IMR-90 (cell line): ENCODE results near the gene YARS2. TPM values are rescaled to one million over a fixed set of nuclear protein-coding genes. Genes with fewer than 3 reads are reported as not detected.

Experiments used
- ATAC-seq: fragments of 200-7000 bp; cut with Tn5 transposase; 2 replicates; pipeline ENCODE4 v1.9.1; 2020; ENCODE audit warnings: low read depth, mild to moderate bottlenecking, moderate library complexity
- BruUV-seq: library from RNA; stranded (reverse); fragments of 400-500 nt; replicated peaks from 2 replicates; lab custom pipeline; 2021; lab: Mats Ljungman, UMichigan
- CTCF ChIA-PET: fragments of 300-600 bp; formaldehyde crosslinking; extraction: SDS; loops from one replicate; lab custom pipeline; 2021; ENCODE audit warnings: antibody characterized with exemption; lab: Yijun Ruan, JAX
- POLR2A ChIA-PET: fragments of 300-600 bp; sonication (Branson Sonifier 250); formaldehyde crosslinking; loops from one replicate; lab custom pipeline; 2022; ENCODE audit warnings: antibody characterized with exemption; ENCODE audit not compliant: unreplicated experiment; lab: Charles Lee
- DNase-seq: peaks from one replicate; pipeline ENCODE4 v3.0.0; 2013
- H2AFZ ChIP-seq: replicated peaks from 2 replicates; pipeline ENCODE3; 2013; ENCODE audit warnings: low read length, mild to moderate bottlenecking; ENCODE audit not compliant: poor library complexity
- H2AK5ac ChIP-seq: 2 replicates; pipeline ENCODE4 v1.6.1; 2013; ENCODE audit warnings: low read depth, low read length, inconsistent platforms
- H2AK9ac ChIP-seq: replicated peaks from 2 replicates; pipeline ENCODE3; 2013; ENCODE audit warnings: mild to moderate bottlenecking, low read depth, low read length, moderate library complexity; ENCODE audit not compliant: poor library complexity
- H2BK120ac ChIP-seq: 2 replicates; pipeline ENCODE4 v1.6.1; 2013; ENCODE audit warnings: low read depth, low read length, inconsistent platforms
- H2BK15ac ChIP-seq: 3 replicates; pipeline ENCODE4 v1.6.1; 2013; ENCODE audit warnings: low read depth, low read length, inconsistent platforms
- H2BK20ac ChIP-seq: 2 replicates; pipeline ENCODE4 v1.6.1; 2013; ENCODE audit warnings: low read depth, mild to moderate bottlenecking, inconsistent platforms, low read length, moderate library complexity
- H2BK5ac ChIP-seq: 2 replicates; pipeline ENCODE4 v1.6.1; 2013; ENCODE audit warnings: mild to moderate bottlenecking, low read depth, low read length, inconsistent platforms; ENCODE audit not compliant: poor library complexity, severe bottlenecking
- H3K14ac ChIP-seq: replicated peaks from 2 replicates; pipeline ENCODE4 v1.6.1; 2013; ENCODE audit warnings: low read depth, low read length, inconsistent platforms
- H3K18ac ChIP-seq: 2 replicates; pipeline ENCODE4 v1.6.1; 2013; ENCODE audit warnings: low read depth, low read length, control low read depth
- H3K23ac ChIP-seq: 2 replicates; pipeline ENCODE4 v1.6.1; 2013; ENCODE audit warnings: low read depth, low read length, inconsistent platforms
- H3K27ac ChIP-seq: 2 replicates; pipeline ENCODE4 v1.5.1; 2013; ENCODE audit warnings: mild to moderate bottlenecking, control low read depth, low read length; ENCODE audit not compliant: insufficient read depth
- H3K27me3 ChIP-seq: 2 replicates; pipeline ENCODE4 v1.6.1; 2013; ENCODE audit warnings: low read length; ENCODE audit not compliant: control insufficient read depth, insufficient read depth
- H3K36me3 ChIP-seq: 2 replicates; pipeline ENCODE4 v1.6.1; 2013; ENCODE audit warnings: low read length, mixed read lengths; ENCODE audit not compliant: control insufficient read depth, insufficient read depth
- H3K4ac ChIP-seq: 2 replicates; pipeline ENCODE4 v1.6.1; 2013; ENCODE audit warnings: low read depth, low read length, inconsistent platforms
- H3K4me1 ChIP-seq: 2 replicates; pipeline ENCODE4 v1.6.1; 2013; ENCODE audit warnings: low read length, mixed read lengths; ENCODE audit not compliant: control insufficient read depth, insufficient read depth
- H3K4me2 ChIP-seq: 2 replicates; pipeline ENCODE4 v1.6.1; 2013; ENCODE audit warnings: low read depth, mild to moderate bottlenecking, control low read depth, low read length, moderate library complexity
- H3K4me3 ChIP-seq: 2 replicates; pipeline ENCODE4 v1.5.1; 2013; ENCODE audit warnings: low read depth, mild to moderate bottlenecking, control low read depth, low read length, moderate library complexity; ENCODE audit not compliant: insufficient read depth
- H3K56ac ChIP-seq: 2 replicates; pipeline ENCODE4 v1.6.1; 2013; ENCODE audit warnings: low read length, inconsistent platforms; ENCODE audit not compliant: insufficient read depth; ENCODE audit errors: extremely low read depth
- H3K79me1 ChIP-seq, 2 experiments: 2 replicates each; pipeline ENCODE4 v1.6.1; 2013; ENCODE audit warnings: low read length in 2 of 2, inconsistent platforms in 1 of 2, low read depth in 1 of 2
- H3K9ac ChIP-seq: 2 replicates; pipeline ENCODE4 v1.6.1; 2013; ENCODE audit warnings: low read depth, low read length, control low read depth
- H3K9me1 ChIP-seq: 2 replicates; pipeline ENCODE4 v1.6.1; 2013; ENCODE audit warnings: low read length, inconsistent platforms; ENCODE audit not compliant: insufficient read depth
- H3K9me3 ChIP-seq: 2 replicates; pipeline ENCODE4 v1.6.1; 2013; ENCODE audit warnings: low read length; ENCODE audit not compliant: control insufficient read depth, insufficient read depth
- H4K20me1 ChIP-seq: 2 replicates; pipeline ENCODE4 v1.6.1; 2013; ENCODE audit warnings: low read length, inconsistent platforms; ENCODE audit not compliant: insufficient read depth
- H4K5ac ChIP-seq: 2 replicates; pipeline ENCODE4 v1.6.1; 2013; ENCODE audit warnings: mild to moderate bottlenecking, low read depth, low read length, control low read depth
- H4K8ac ChIP-seq, 2 experiments: 2 replicates each; pipeline ENCODE4 v1.6.1; 2013; ENCODE audit warnings: low read depth in 2 of 2, low read length in 2 of 2, control low read depth in 1 of 2, inconsistent platforms in 1 of 2
- H4K91ac ChIP-seq: 2 replicates; pipeline ENCODE4 v1.6.1; 2013; ENCODE audit warnings: low read depth, low read length, inconsistent platforms; ENCODE audit not compliant: insufficient read depth
- SMC3 ChIP-seq: fragments of 150-350 bp; IDR thresholded peaks from 2 replicates; pipeline ENCODE4 v1.6.1; 2016; ENCODE audit warnings: low read depth, mild to moderate bottlenecking, antibody characterized with exemption, low read length, moderate library complexity
- WGBS, 2 experiments: methylation state at CpG; one replicate each; pipeline versions ENCODE4 v1.1.5 to v1.1.7; 2013; ENCODE audit warnings: missing lambda C conversion rate in 2 of 2; ENCODE audit not compliant: insufficient read length in 1 of 2; ENCODE audit errors: extremely low coverage in 2 of 2; 5-methylcytosine and 5-hydroxymethylcytosine counted together
- dilution Hi-C: fragments of 300-500 bp; cut with HindIII; formaldehyde crosslinking; loops from one replicate; pipeline ENCODE4 v1.14.3; 2018; ENCODE audit warnings: low sequenced_read_pairs; ENCODE audit not compliant: unreplicated experiment
- in situ Hi-C: fragments of 300-500 bp; cut with MboI; formaldehyde crosslinking; loops from 3 replicates; pipeline ENCODE4 v1.14.3; 2019; ENCODE audit warnings: low sequenced_read_pairs, inconsistent platforms, mixed read lengths
- intact Hi-C: fragments of 100-400 bp; cut with micrococcal nuclease; formaldehyde crosslinking; loops from 2 replicates; pipeline ENCODE4 v1.10.0; 2022
- polyA plus RNA-seq, 3 experiments: library from polyadenylated mRNA; depleted of rRNA; stranded (reverse); fragments of >200 nt; gene quantifications; 2 replicates each; pipeline ENCODE4 v1.2.3, GENCODE V29; 2012; ENCODE audit warnings: low replicate concordance in 1 of 3
- total RNA-seq: library from RNA; depleted of rRNA; stranded (reverse); fragments of >200 nt; gene quantifications from 2 replicates; pipeline ENCODE4 v1.2.3, GENCODE V29; 2012

The YARS2 gene
- total and polyA plus RNA-seq, 2 of the 4 experiments (the other 2 are of a cell fraction): 15.3 to 26.9 TPM

DNA sequence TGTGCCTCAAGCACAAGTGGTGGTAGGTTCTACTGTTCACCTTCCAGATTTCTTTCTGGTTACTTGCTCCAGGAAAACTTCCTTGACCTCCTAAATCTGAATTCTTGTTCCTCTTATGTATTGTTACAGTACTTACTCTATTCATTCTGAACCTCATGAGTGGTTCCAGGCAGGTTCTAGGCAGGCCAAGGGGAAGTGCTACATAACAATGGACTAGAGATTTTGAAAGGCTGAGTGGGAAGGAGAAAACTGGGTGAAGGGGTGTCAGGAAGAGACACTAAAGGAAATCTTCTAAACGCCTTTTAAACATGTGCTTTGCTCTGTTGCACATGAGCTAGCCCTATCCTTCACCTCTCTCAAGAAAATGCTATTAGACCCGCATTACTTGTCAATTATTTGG, 1.6 kb downstream of the YARS2 start:
- Histone ChIP-seq H2AK5ac (peak overlapping the region; percentile 33; the same call in 1 of the 2 replicates), H2AK9ac (no peak overlapping the region), H3K27ac (peak overlapping the region; percentile 30), H4K91ac (no peak overlapping the region), H2BK120ac (no peak overlapping the region), H4K8ac (peak overlapping the region; percentile 25 to 87; a peak in 3 of 4 replicates), H2BK15ac (no peak overlapping the region), H2BK20ac (no peak overlapping the region), H3K4me3 (peak overlapping the region; percentile 76), H3K14ac (0 out of 2 replicates have a peak overlapping the region, but pooled peaks have one; percentile 54), H3K9me3 (no peaks in the 10 kb centered on the region), H4K20me1 (no peaks in the 10 kb centered on the region; the same call in 1 of the 2 replicates), H3K4me1 (peaks cover 5% of the 10 kb centered on the region; the same call in 1 of the 2 replicates), H4K5ac (peak overlapping the region; percentile 41; the same call in 1 of the 2 replicates), H2BK5ac (peak overlapping the region; percentile 38), H3K9me1 (no peaks in the 10 kb centered on the region), H3K23ac (peak overlapping the region; percentile 33; the same call in 1 of the 2 replicates), H3K36me3 (peaks cover 18% of the 10 kb centered on the region), H3K56ac (0 out of 2 replicates have a peak overlapping the region, but pooled peaks have one; percentile 10), H3K18ac (no peak overlapping the region), H3K27me3 (no peaks in the 10 kb centered on the region), H3K9ac (peak overlapping the region; percentile 75), H3K79me1 (peaks cover 8 to 23% of the 10 kb centered on the region in 2 experiments), H3K4me2 (peak overlapping the region; percentile 34), H3K4ac (peak overlapping the region; percentile 28; the same call in 1 of the 2 replicates), H2AFZ (no peak overlapping the region)
- in situ Hi-C loops: no loop called here
- no CpG with 5 or more reads among the region's 2 CpGs for WGBS, 2 experiments
- no peak for TF ChIP-seq SMC3
- ATAC-seq: no peak
- intact Hi-C loops: loop anchor here (10.0 kb wide), 1 partner anchor 1099 kb away; the partner anchor contains the start of gene ETFBKMT
- ChIA-PET POLR2A (interaction anchor here (0.6 kb wide), 1 partner anchor 8 kb away, joined by 4 read pairs; no protein-coding TSS in a partner anchor), CTCF (no interaction called here)
- DNase-seq: no peak
- BruUV-seq: no TSS peak
- dilution Hi-C loops: no loop called here
